ENCODE results near the gene MGME1. TPM values are rescaled to one million over a fixed set of nuclear protein-coding genes. Genes with fewer than 3 reads are reported as not detected.
"Not testable (repeated sequence)": the region's sequence is repeated elsewhere in the genome, so short reads cannot be mapped to it uniquely, and the experiment has no call there.

MGME1 gene
- polyA plus RNA-seq, 4 donors: 10.5 to 41.5 (median 14.0) TPM

DNA sequence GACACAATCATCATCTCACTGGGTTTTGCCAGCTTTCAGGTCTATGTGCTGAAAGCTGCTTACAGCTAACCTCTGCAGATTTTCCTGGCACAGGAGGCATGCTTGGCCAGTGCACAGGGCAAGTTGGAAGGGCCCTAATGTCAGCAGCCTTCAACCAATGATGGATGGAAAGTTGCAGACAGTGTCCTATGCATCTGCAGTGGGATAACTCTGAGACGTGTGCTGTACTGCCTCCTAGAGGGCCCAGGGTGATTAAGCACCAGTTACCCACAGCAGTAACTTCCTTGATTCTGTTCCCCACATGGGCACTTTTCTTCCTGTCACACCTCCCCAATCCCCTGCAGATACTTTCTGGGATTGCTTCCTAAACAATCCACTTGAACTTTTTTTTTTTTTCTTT is 50.2 kb downstream of the MGME1 start:
- DNase-seq (peak in 1 of 2 donors; percentile 26), FAIRE-seq (no peak)
- H3K4me3 ChIP-seq (ENCODE audit: low read depth in 1 of 3, low read length in 3 of 3): no peak overlapping the region
- no peaks in the 10 kb centered on the region for H3K4me1 ChIP-seq (ENCODE audit: control insufficient read depth in 3 of 3, insufficient read depth in 2 of 3, low read depth in 1 of 3, low read length in 2 of 3)
- H3K9me3 ChIP-seq (ENCODE audit: control insufficient read depth in 2 of 2, insufficient read depth in 1 of 2, low read depth in 1 of 2, low read length in 1 of 2): no peaks in the 10 kb centered on the region
- WGBS, 3 donors: 13% methylated on average over 1 of the region's 1 CpG
- H3K27me3 ChIP-seq (ENCODE audit: control insufficient read depth in 3 of 3, insufficient read depth in 3 of 3, low read length in 3 of 3): peaks cover 0 to 2% (median 0%) of the 10 kb centered on the region in 3 donors
- no peak overlapping the region for H3K27ac ChIP-seq (ENCODE audit: low read depth in 1 of 3, low read length in 2 of 3)
- peaks cover 0 to 26% (median 8%) of the 10 kb centered on the region in 3 donors for H3K36me3 ChIP-seq (ENCODE audit: control insufficient read depth in 3 of 3, insufficient read depth in 2 of 3, low read depth in 1 of 3, low read length in 3 of 3)

DNA sequence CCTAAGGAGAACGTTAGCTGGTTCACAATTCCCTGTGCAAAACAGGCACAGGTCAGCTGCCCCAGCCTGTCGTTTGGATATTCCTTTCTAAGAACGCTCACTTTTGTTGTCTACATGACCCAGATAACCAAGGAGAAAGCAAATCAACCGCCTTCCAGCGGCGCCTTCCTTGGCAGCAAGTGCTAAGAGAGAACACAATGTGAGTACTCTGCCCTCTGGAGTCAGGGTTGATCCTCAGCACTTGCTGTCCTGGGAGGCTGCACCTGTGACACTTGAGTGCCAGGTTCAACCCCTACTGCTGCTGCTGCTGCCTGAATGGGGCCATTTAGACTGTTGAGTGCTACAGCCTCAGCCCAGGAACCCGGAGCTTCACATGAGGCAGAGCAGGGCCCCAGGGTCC is 52.1 kb downstream of the MGME1 start:
- Histone ChIP-seq H3K27ac (ENCODE audit: low read depth in 1 of 3, low read length in 2 of 3) (no peak overlapping the region), H3K4me1 (ENCODE audit: control insufficient read depth in 3 of 3, insufficient read depth in 2 of 3, low read depth in 1 of 3, low read length in 2 of 3) (no peaks in the 10 kb centered on the region), H3K36me3 (ENCODE audit: control insufficient read depth in 3 of 3, insufficient read depth in 2 of 3, low read depth in 1 of 3, low read length in 3 of 3) (peaks cover 0 to 36% (median 12%) of the 10 kb centered on the region in 3 donors), H3K9me3 (ENCODE audit: control insufficient read depth in 2 of 2, insufficient read depth in 1 of 2, low read depth in 1 of 2, low read length in 1 of 2) (no peaks in the 10 kb centered on the region), H3K4me3 (ENCODE audit: low read depth in 1 of 3, low read length in 3 of 3) (no peak overlapping the region), H3K27me3 (ENCODE audit: control insufficient read depth in 3 of 3, insufficient read depth in 3 of 3, low read length in 3 of 3) (peaks cover 0 to 4% (median 0%) of the 10 kb centered on the region in 3 donors)
- 89 to 90% (median 89%) methylated on average over 7 of the region's 7 CpGs for WGBS, 3 donors
- FAIRE-seq: no peak
- DNase-seq: no peak

DNA sequence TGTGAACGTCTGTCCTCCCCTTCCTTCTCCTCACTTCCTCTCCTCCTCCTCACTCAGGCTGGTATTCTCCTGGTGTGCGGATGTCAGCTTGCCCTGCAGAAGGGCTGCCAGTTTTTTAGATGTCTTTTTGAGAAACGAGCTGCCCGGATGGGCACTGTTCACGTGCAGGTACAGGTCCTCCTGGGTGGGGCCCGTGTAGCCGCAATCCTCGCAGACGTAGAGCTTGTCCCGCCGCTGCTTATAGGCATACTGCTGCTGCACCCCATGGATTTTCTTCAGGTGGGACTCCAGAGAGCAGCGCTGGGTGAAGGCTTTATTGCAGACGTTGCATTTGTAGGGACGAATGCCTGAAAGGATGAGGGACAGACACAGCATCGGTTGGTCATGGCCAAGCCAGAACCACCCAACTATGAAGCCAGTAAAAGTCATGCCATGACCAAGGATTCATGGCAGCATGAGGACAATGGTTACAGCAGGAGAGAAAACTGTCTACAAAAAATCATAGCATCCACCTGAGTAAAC is 55.8 kb downstream of the MGME1 start:
- Histone ChIP-seq H3K27me3 (ENCODE audit: control insufficient read depth in 3 of 3, insufficient read depth in 3 of 3, low read length in 3 of 3) (peaks cover 0 to 1% (median 0%) of the 10 kb centered on the region in 3 donors), H3K27ac (ENCODE audit: low read depth in 1 of 3, low read length in 2 of 3) (no peak overlapping the region), H3K4me1 (ENCODE audit: control insufficient read depth in 3 of 3, insufficient read depth in 2 of 3, low read depth in 1 of 3, low read length in 2 of 3) (peaks cover 0 to 3% (median 0%) of the 10 kb centered on the region in 3 donors), H3K36me3 (ENCODE audit: control insufficient read depth in 3 of 3, insufficient read depth in 2 of 3, low read depth in 1 of 3, low read length in 3 of 3) (peaks cover 0 to 43% (median 12%) of the 10 kb centered on the region in 3 donors), H3K4me3 (ENCODE audit: low read depth in 1 of 3, low read length in 3 of 3) (no peak overlapping the region), H3K9me3 (ENCODE audit: control insufficient read depth in 2 of 2, insufficient read depth in 1 of 2, low read depth in 1 of 2, low read length in 1 of 2) (no peaks in the 10 kb centered on the region)
- no peak for DNase-seq
- WGBS, 3 donors: 85 to 89% (median 88%) methylated on average over 15 of the region's 15 CpGs
- no peak for FAIRE-seq

DNA sequence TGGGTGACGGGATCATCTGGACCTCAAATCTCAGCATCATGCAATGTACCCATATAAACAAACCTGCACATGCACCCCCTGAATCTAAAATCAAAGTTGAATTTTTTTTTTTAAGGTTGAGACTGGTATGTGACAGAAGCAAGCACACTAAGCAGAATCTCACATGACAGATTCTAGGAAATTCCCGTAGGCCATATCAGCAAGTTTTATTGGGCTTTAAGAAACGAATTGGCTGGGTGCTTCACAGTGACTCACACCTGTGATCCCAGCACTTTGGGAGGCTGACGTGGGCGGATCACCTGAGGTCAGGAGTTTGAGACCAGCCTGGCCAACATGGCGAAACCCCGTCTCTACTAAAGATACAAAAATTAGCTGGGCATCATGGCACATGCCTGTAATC is 58.2 kb downstream of the MGME1 start:
- H3K36me3 ChIP-seq (ENCODE audit: control insufficient read depth in 3 of 3, insufficient read depth in 2 of 3, low read depth in 1 of 3, low read length in 3 of 3): peaks cover 0 to 25% (median 8%) of the 10 kb centered on the region in 3 donors
- DNase-seq: peak in 1 of 2 donors; percentile 50
- H3K9me3 ChIP-seq (ENCODE audit: control insufficient read depth in 2 of 2, insufficient read depth in 1 of 2, low read depth in 1 of 2, low read length in 1 of 2); H3K27me3 ChIP-seq (ENCODE audit: control insufficient read depth in 3 of 3, insufficient read depth in 3 of 3, low read length in 3 of 3); H3K27ac ChIP-seq (ENCODE audit: low read depth in 1 of 3, low read length in 2 of 3); H3K4me3 ChIP-seq (ENCODE audit: low read depth in 1 of 3, low read length in 3 of 3); FAIRE-seq: not testable (repeated sequence)
- 46 to 75% (median 56%) methylated on average over 7 of the region's 7 CpGs for WGBS, 3 donors
- H3K4me1 ChIP-seq (ENCODE audit: control insufficient read depth in 3 of 3, insufficient read depth in 2 of 3, low read depth in 1 of 3, low read length in 2 of 3): peaks cover 0 to 12% (median 0%) of the 10 kb centered on the region in 3 donors

DNA sequence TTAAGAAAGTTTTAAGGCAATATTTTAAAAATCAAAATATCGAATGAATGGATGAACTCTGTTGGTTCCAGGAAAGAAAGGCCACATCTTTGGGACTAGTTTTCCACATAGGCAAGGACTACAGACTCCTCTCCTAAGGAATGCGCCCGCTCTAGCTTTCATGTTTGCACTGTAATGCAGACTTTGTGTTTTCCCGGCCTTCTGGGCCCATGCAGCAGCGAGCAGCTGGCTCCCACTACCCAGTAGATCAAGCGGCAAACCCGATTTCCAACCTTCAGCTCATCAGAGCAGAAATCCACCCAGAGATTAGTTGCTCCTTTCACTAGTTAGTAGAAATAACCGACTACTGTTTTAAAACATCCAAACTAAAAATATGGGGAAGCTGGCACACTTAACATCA is 61.2 kb downstream of the MGME1 start:
- 84 to 86% (median 86%) methylated on average over 8 of the region's 8 CpGs for WGBS, 3 donors
- Histone ChIP-seq H3K27ac (ENCODE audit: low read depth in 1 of 3, low read length in 2 of 3) (no peak overlapping the region), H3K4me3 (ENCODE audit: low read depth in 1 of 3, low read length in 3 of 3) (no peak overlapping the region), H3K27me3 (ENCODE audit: control insufficient read depth in 3 of 3, insufficient read depth in 3 of 3, low read length in 3 of 3) (no peaks in the 10 kb centered on the region), H3K4me1 (ENCODE audit: control insufficient read depth in 3 of 3, insufficient read depth in 2 of 3, low read depth in 1 of 3, low read length in 2 of 3) (peaks cover 0 to 39% (median 3%) of the 10 kb centered on the region in 3 donors), H3K36me3 (ENCODE audit: control insufficient read depth in 3 of 3, insufficient read depth in 2 of 3, low read depth in 1 of 3, low read length in 3 of 3) (peaks cover 0 to 12% (median 2%) of the 10 kb centered on the region in 3 donors), H3K9me3 (ENCODE audit: control insufficient read depth in 2 of 2, insufficient read depth in 1 of 2, low read depth in 1 of 2, low read length in 1 of 2) (no peaks in the 10 kb centered on the region)
- no peak for DNase-seq
- no peak for FAIRE-seq

DNA sequence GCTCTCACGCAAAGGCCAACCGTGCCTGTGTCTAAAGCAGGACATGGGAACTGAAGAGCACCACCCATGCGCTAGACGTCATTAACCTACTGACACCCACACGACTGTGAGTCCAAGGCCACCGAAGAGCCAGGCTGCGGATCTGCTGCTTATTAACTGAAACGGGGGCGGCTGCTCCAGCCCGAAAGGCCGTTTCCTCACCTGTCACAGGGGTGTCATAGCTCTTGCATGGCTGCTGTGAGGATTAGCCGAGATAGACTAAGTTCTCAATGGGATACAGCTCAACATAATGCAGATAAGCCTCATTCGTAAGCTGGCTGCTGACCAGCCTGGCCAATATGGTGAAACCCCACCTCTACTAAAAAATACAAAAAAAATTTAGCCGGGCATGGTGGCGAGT is 62.2 kb downstream of the MGME1 start:
- Histone ChIP-seq H3K4me1 (ENCODE audit: control insufficient read depth in 3 of 3, insufficient read depth in 2 of 3, low read depth in 1 of 3, low read length in 2 of 3) (peaks cover 0 to 40% (median 3%) of the 10 kb centered on the region in 3 donors), H3K9me3 (ENCODE audit: control insufficient read depth in 2 of 2, insufficient read depth in 1 of 2, low read depth in 1 of 2, low read length in 1 of 2) (no peaks in the 10 kb centered on the region), H3K4me3 (ENCODE audit: low read depth in 1 of 3, low read length in 3 of 3) (no peak overlapping the region), H3K36me3 (ENCODE audit: control insufficient read depth in 3 of 3, insufficient read depth in 2 of 3, low read depth in 1 of 3, low read length in 3 of 3) (peaks cover 0 to 11% (median 2%) of the 10 kb centered on the region in 3 donors), H3K27ac (ENCODE audit: low read depth in 1 of 3, low read length in 2 of 3) (peak overlapping the region in 1 of 3 donors; percentile 88), H3K27me3 (ENCODE audit: control insufficient read depth in 3 of 3, insufficient read depth in 3 of 3, low read length in 3 of 3) (no peaks in the 10 kb centered on the region)
- 88 to 90% (median 88%) methylated on average over 15 of the region's 15 CpGs for WGBS, 3 donors
- FAIRE-seq (no peak), DNase-seq (no peak)

DNA sequence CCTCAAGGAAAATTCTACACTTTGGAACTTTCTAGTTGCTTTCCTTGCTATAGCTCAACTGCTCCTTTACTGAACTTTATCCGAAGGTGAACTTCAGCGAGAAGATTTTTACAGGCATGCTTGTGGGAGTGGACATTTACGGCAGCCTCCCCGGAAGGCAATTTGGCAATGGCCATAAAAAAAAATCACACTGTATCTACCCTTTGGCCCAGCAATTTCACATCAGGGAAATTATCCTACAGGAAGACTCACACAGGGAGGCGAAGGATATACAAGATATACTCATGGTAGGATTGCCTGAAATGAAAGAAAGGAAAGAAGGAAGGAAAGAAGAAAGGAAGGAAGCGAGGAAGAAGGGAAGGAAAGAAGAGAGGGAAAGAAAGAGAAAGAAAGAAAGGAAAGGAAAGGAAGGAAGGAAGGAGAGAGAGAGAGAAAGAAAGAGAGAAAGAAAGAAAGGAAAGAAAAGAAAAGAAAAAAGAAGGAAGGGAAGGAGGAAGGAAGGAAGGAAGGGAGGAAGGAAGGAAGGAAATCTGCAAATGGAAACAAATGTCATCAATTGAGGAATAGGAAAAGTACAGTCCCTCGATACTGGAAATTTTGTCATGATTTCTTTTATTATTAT is 63.2 kb downstream of the MGME1 start:
- Histone ChIP-seq H3K36me3 (ENCODE audit: control insufficient read depth in 3 of 3, insufficient read depth in 2 of 3, low read depth in 1 of 3, low read length in 3 of 3) (peaks cover 0 to 14% (median 2%) of the 10 kb centered on the region in 3 donors), H3K27me3 (ENCODE audit: control insufficient read depth in 3 of 3, insufficient read depth in 3 of 3, low read length in 3 of 3) (no peaks in the 10 kb centered on the region), H3K4me1 (ENCODE audit: control insufficient read depth in 3 of 3, insufficient read depth in 2 of 3, low read depth in 1 of 3, low read length in 2 of 3) (peaks cover 0 to 36% (median 3%) of the 10 kb centered on the region in 3 donors), H3K9me3 (ENCODE audit: control insufficient read depth in 2 of 2, insufficient read depth in 1 of 2, low read depth in 1 of 2, low read length in 1 of 2) (no peaks in the 10 kb centered on the region), H3K27ac (ENCODE audit: low read depth in 1 of 3, low read length in 2 of 3) (peak overlapping the region in 1 of 3 donors; percentile 88), H3K4me3 (ENCODE audit: low read depth in 1 of 3, low read length in 3 of 3) (no peak overlapping the region)
- WGBS, 3 donors: 19 to 60% (median 49%) methylated on average over 7 of the region's 7 CpGs
- FAIRE-seq (no peak), DNase-seq (peak; percentile 89 to 92)

DNA sequence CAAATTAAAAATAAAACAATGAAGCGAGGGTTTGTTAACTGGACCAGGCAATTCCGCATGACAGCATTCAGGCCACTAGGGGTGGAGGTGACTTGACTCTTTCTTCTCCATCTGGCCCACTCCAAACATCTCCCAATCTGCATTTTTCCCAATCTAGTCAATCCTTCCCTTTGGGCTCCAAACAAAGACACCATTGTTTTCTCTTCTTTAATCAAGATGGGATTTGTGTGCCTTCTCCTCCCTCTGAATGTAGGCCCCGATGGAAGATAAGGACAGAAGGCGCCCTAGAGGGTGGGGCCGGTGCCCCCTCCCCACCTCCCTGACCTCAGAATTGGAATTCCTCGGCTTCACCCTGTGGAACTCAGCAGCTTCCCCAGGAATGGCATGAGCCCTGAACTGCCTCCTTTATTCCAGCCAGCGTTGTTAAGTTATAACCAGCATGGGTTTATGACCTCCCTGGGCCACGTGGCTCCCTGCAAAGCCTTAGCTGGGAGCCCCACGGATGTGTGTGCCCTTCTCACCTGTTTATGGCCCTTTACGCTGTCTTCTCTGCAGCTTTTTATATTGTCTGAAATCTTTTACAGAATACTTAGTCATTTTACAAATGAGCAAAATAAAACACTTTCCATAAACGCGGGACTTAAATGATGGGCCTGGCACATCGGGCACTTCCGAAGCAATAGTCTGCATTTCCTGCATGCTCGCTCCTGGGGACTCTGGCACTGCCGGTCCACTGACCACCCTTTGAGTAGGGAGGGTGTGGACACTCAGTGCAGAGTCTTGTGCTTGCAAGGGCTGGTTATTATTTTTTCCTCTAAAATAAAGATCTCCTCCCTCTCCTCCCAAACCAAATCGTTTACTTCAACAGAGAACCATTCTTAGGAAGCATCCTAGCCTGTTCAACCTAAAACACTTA is 64.4 kb downstream of the MGME1 start:
- peak; percentile 80 to 90 for DNase-seq
- WGBS, 3 donors: 32 to 60% (median 45%) methylated on average over 17 of the region's 17 CpGs
- Histone ChIP-seq H3K9me3 (ENCODE audit: control insufficient read depth in 2 of 2, insufficient read depth in 1 of 2, low read depth in 1 of 2, low read length in 1 of 2) (no peaks in the 10 kb centered on the region), H3K27me3 (ENCODE audit: control insufficient read depth in 3 of 3, insufficient read depth in 3 of 3, low read length in 3 of 3) (no peaks in the 10 kb centered on the region), H3K27ac (ENCODE audit: low read depth in 1 of 3, low read length in 2 of 3) (peak overlapping the region; percentile 19 to 88 (median 63)), H3K4me1 (ENCODE audit: control insufficient read depth in 3 of 3, insufficient read depth in 2 of 3, low read depth in 1 of 3, low read length in 2 of 3) (peaks cover 0 to 36% (median 3%) of the 10 kb centered on the region in 3 donors), H3K4me3 (ENCODE audit: low read depth in 1 of 3, low read length in 3 of 3) (no peak overlapping the region), H3K36me3 (ENCODE audit: control insufficient read depth in 3 of 3, insufficient read depth in 2 of 3, low read depth in 1 of 3, low read length in 3 of 3) (peaks cover 0 to 19% (median 2%) of the 10 kb centered on the region in 3 donors)
- FAIRE-seq: no peak

All from small intestine (tissue), 7 donors.